GM19452 (cell line): Measurements from ENCODE around the gene ANKRD34A.

Experiments
- ATAC-seq: cut with Tn5 transposase; IDR thresholded peaks from one replicate; pipeline ENCODE4 v1.9.1; 2021; ENCODE audit not compliant: unreplicated experiment

The ANKRD34A gene

GRCh38 chr1:145912128-145912641, 52.2 kb downstream of the ANKRD34A start:
- no peak for ATAC-seq
